Stimulated activated memory B cell treated with anti-CD40 and anti-IgM and Interleukin-4, amounts not matched to agents 10 μg/mL and 1 μg/mL and 100 μg/mL, for 72 hours (primary cell): ENCODE data around the gene ANO9.
"Not testable (repeated sequence)": the region's sequence is repeated elsewhere in the genome, so short reads cannot be mapped to it uniquely, and the experiment has no call there.

ENCODE experiments used
- ATAC-seq: fragments of 150-1000 bp; cut with Tn5 transposase; 2 replicates; pipeline ENCODE4 v1.10.0; 2021
- H3K27ac Mint-ChIP-seq: one replicate; pipeline ENCODE4 v1.8.0; 2022; ENCODE audit warnings: mild to moderate bottlenecking, mixed read lengths
- H3K27me3 Mint-ChIP-seq: one replicate; pipeline ENCODE4 v1.8.0; 2022; ENCODE audit warnings: mixed read lengths
- H3K36me3 Mint-ChIP-seq: one replicate; pipeline ENCODE4 v1.8.0; 2022; ENCODE audit warnings: mixed read lengths
- H3K4me1 Mint-ChIP-seq: one replicate; pipeline ENCODE4 v1.8.0; 2022; ENCODE audit warnings: mixed read lengths
- H3K4me3 Mint-ChIP-seq: one replicate; pipeline ENCODE4 v1.8.0; 2022; ENCODE audit warnings: mild to moderate bottlenecking, moderate library complexity, mixed read lengths
- H3K9me3 Mint-ChIP-seq: one replicate; pipeline ENCODE4 v1.8.0; 2022; ENCODE audit warnings: mixed read lengths

The ANO9 gene

DNA sequence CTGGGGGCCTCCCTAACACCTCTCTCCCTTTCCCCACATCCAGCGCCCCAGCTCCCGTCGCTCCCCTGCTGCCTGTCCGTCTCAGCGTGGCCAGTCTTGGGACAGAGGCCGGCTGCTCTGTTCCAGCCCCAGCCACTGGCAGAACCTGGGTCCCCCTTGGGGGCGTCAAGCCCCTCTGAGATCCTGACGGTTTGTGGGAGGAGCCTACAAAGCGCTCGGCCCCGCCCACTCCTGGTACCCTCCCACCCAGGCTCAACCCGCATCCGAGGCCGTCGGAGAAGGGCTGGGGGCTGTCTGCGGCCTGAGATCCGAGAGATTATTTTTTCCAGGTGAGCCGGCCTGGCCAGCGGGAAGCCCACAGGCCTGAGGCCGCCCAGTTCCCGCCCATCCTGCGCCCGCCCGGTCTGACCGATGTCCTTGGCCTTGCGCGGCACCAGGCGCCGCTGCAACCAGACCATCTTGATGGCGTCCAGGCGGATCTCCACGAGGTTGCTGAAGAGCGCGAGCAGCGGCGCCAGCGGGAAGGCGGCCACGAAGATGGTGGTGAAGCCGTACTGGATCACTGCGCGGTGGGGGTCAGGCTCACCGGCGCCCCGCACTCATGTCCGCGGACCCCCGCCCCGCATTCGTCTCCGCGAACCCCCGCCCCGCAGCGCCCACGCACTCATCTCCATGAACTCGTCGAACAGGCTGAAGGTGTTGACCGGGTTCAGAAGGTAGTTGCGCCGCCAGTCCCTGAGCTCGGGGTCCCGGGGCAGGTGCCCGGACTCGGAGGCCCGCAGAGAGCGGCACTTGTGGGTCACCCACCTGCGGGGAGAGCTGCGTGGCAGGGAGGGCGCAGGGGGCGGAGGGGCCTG lies 21.5 kb downstream of the ANO9 start:
- no peak overlapping the region for H3K27ac Mint-ChIP-seq
- H3K36me3 Mint-ChIP-seq, result peaks cover 16% of the 10 kb centered on the region
- no peak overlapping the region for H3K4me3 Mint-ChIP-seq
- no peak for ATAC-seq
- peaks cover 6% of the 10 kb centered on the region for H3K9me3 Mint-ChIP-seq
- H3K27me3 Mint-ChIP-seq, result no peaks in the 10 kb centered on the region
- H3K4me1 Mint-ChIP-seq, result peaks cover 13% of the 10 kb centered on the region

DNA sequence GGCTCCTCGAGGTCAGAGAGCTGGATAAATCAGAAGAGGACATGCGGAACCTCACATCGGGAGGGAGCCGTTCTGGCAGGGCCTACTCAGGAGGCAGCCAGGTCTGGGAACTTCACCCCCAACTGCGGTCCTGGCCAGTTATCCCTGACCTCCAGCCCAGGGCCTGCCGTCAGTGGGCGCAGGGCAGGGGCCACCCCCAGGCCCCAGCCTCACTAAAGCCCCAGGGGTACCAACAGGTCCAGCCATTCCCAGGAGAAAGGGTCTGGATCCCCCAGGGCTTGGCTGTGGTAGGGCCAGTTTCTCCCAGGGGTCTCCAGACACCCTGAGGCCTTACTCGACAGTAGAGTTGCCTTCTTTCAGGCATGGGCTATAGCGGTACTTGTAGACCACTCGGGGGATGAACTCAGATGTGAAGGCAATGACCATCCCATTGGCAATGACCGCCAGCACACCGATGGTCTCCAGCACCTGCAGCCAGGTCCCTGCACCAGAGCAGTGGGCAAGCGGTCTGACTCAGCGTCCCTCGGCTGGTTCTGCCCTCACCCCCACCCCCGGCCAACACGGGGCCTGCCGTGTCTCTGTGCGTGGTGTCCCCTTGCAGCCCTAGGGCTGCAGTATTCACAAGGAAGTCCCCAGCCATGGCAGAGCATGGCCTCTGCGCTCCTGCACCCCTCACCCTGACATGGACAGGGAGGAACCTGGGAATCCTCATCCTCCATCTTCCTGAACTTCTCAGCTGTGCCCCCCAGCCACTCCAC lies 22.4 kb downstream of the ANO9 start:
- peaks cover 21% of the 10 kb centered on the region for H3K4me1 Mint-ChIP-seq
- no peak for ATAC-seq
- H3K27ac Mint-ChIP-seq, result no peak overlapping the region
- no peaks in the 10 kb centered on the region for H3K27me3 Mint-ChIP-seq
- H3K4me3 Mint-ChIP-seq, result no peak overlapping the region
- H3K9me3 Mint-ChIP-seq, result no peaks in the 10 kb centered on the region
- peaks cover 7% of the 10 kb centered on the region for H3K36me3 Mint-ChIP-seq

- Mint-ChIP-seq H3K4me1 (peaks cover 28% of the 10 kb centered on the region), H3K9me3 (no peaks in the 10 kb centered on the region), H3K36me3 (no peaks in the 10 kb centered on the region), H3K27ac (no peak overlapping the region), H3K27me3 (no peaks in the 10 kb centered on the region), H3K4me3 (no peak overlapping the region)
- ATAC-seq, result no peak
Observed at GRCh38 chr11:418343-419247, 23.2 kb downstream of the ANO9 start.

DNA sequence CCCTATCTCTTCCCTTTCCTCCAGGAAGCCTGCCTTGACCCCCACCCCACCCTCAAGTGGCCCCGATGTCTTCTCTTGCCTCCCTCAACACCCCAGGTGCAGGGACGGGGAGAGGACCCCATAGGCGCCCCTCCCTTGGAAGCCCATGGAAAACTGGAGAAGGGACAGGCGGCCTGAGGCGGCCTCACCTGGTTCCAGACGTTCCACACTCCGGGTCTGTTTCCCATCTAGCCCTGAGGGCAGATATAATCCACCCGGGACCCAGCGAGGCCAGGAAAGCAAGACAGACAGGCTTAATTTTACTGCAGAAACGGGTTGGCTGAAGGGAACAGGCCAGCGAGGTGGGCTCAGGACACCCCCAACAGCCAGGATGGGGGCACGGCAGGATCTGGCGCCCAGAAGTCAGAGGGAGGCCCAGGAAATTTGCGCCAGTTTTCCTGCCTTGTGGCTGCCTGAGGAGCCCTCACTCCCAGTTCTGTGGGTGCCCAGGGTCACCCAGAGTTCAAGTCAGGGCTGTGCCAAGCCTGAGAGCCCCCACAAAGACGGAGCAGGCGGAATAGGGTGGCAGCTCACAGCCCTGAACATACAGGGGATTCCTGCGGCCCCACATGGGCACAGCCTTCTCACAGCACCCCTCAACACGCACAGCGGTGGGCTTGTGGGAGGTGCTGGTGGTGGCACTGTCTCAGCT lies 24.0 kb downstream of the ANO9 start:
- no peak overlapping the region for H3K27ac Mint-ChIP-seq
- no peaks in the 10 kb centered on the region for H3K36me3 Mint-ChIP-seq
- H3K27me3 Mint-ChIP-seq, result no peaks in the 10 kb centered on the region
- peaks cover 36% of the 10 kb centered on the region for H3K4me1 Mint-ChIP-seq
- ATAC-seq, result no peak
- H3K9me3 Mint-ChIP-seq, result no peaks in the 10 kb centered on the region
- H3K4me3 Mint-ChIP-seq, result peak overlapping the region; percentile 75

DNA sequence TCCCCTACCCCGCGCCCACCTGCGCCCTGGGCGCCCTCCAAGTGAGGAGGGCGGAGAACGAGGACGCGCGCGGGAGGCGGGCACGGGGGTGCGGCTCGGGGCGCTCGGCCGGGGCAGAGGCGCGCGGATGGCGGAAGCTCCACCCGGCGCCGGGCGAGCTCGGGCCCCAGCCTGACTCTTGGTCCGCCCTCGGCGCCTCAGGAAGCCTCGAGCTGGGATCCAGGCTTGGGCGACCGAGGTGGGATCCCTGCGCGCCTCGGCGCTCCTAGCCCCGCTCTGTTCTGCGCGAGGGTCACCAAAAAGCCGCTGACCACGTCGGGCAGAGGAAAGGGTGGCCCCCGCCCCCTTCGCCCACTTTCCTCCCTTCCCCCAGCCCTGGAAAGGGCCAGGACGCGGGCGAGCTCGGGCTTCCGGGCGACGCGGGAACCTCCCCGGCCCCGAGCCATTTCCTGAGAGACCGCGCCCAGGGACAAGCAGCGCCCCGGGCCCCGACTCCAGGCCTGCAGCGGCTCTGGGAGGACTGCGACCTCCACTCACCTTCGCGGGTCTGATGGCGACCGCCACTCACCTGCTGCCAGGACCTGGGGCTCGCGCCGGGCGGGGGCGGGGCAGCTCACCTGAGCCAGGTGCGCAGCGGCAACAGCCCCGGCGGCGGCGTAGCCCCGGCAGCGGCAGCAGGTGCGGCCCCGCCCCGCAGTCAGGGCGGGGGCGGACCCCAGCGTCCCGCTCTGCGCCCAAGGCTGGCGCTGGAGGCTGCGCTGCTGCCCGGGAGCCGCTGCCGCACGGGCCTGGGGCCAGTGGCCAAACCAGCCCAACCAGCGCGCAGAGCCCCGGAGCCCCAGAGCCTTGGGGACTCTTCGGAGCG lies 24.8 kb downstream of the ANO9 start:
- no peaks in the 10 kb centered on the region for H3K9me3 Mint-ChIP-seq
- H3K36me3 Mint-ChIP-seq, result no peaks in the 10 kb centered on the region
- peak overlapping the region; percentile 38 for H3K27ac Mint-ChIP-seq
- H3K4me3 Mint-ChIP-seq, result peak overlapping the region; percentile 75
- no peaks in the 10 kb centered on the region for H3K27me3 Mint-ChIP-seq
- H3K4me1 Mint-ChIP-seq, result peaks cover 37% of the 10 kb centered on the region
- peak; percentile 68 for ATAC-seq

GRCh38 chr11:416051-416756 lies 25.6 kb downstream of the ANO9 start:
- no peaks in the 10 kb centered on the region for H3K27me3 Mint-ChIP-seq
- peak overlapping the region; percentile 38 for H3K27ac Mint-ChIP-seq
- no peak for ATAC-seq
- H3K9me3 Mint-ChIP-seq, result no peaks in the 10 kb centered on the region
- no peaks in the 10 kb centered on the region for H3K36me3 Mint-ChIP-seq
- peaks cover 37% of the 10 kb centered on the region for H3K4me1 Mint-ChIP-seq
- H3K4me3 Mint-ChIP-seq, result peak overlapping the region; percentile 70

DNA sequence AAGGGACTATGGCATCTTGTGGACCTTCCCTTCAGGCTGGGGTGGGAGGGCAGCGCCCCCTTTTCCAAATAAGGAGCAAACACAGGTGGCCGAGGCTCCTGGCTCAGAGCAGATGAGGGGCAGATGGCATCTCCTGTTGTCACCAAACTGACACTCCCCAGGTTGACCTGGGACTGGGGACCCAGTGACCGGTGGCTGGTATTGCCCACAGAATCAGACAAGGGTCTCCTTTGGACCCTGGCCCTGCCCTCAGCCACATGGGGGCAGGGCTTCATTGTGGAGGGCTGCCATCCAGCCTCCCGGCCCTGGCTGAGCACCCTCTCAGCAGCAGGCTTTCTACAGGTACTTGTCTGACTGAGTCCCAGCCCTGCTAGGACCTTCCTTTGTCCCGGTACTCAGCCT lies 26.2 kb downstream of the ANO9 start:
- Mint-ChIP-seq H3K27me3 (no peaks in the 10 kb centered on the region), H3K4me3 (peak overlapping the region; percentile 70), H3K9me3 (no peaks in the 10 kb centered on the region), H3K4me1 (peaks cover 37% of the 10 kb centered on the region), H3K36me3 (no peaks in the 10 kb centered on the region), H3K27ac (peak overlapping the region; percentile 38)
- ATAC-seq, result no peak

GRCh38 chr11:414318-414857 lies 27.4 kb downstream of the ANO9 start:
- H3K4me1 Mint-ChIP-seq, result peaks cover 37% of the 10 kb centered on the region

DNA sequence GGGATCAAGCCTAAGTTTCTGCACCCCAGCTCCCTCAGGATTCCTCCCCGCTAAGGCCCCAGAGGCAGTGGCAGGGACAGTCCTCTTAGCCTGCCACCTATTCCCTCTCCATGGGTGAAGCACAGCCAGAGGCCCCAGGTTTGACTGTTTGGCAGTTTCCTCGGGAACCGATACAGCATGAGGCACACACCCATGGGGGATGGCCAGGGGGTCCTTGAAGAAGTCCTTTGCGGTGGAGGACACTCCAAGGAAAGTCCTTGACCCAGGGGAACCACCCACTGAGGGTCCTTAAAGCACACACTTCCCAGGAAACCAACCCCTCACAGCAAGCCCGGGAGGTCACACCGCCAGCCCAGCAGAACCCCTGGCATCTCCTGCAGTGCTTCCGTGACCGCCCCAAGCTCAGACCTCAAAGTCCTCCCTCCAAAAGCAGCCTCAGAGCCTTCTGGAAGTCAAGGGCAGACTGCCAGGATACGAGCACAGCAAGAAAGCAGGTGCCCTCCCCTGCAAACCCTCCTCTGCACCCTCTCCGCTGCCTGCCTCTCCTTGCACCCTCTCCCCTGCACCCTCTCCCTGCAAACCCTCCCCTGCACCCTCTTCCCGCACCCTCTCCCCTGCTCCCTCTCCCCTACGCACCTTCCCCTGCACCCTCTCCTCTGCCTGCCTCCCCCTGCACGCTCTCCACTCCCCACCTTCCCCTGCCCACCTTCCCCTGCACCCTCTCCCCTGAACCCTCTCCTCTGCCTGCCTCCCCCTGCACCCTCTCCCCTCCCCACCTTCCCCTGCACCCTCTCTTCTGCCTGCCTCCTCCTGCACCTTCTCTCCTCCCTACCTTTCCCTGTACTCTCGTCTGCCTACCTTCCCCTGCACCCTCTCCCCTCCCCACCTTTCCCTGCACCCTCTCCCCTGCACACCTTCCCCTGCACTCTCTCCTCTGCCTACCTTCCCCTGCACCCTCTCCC lies 28.4 kb downstream of the ANO9 start:
- Mint-ChIP-seq H3K4me1 (peaks cover 37% of the 10 kb centered on the region), H3K4me3 (no peak overlapping the region), H3K36me3 (no peaks in the 10 kb centered on the region), H3K27ac (no peak overlapping the region), H3K9me3 (no peaks in the 10 kb centered on the region), H3K27me3 (no peaks in the 10 kb centered on the region)
- ATAC-seq, result no peak

More at GRCh38 chr11:414318-414857, 27.4 kb downstream of the ANO9 start:
- no peaks in the 10 kb centered on the region for H3K36me3 Mint-ChIP-seq
- no peaks in the 10 kb centered on the region for H3K9me3 Mint-ChIP-seq
- peak overlapping the region; percentile 38 for H3K27ac Mint-ChIP-seq
- no peaks in the 10 kb centered on the region for H3K27me3 Mint-ChIP-seq
- ATAC-seq, result peak; percentile 34
- peak overlapping the region; percentile 70 for H3K4me3 Mint-ChIP-seq

DNA sequence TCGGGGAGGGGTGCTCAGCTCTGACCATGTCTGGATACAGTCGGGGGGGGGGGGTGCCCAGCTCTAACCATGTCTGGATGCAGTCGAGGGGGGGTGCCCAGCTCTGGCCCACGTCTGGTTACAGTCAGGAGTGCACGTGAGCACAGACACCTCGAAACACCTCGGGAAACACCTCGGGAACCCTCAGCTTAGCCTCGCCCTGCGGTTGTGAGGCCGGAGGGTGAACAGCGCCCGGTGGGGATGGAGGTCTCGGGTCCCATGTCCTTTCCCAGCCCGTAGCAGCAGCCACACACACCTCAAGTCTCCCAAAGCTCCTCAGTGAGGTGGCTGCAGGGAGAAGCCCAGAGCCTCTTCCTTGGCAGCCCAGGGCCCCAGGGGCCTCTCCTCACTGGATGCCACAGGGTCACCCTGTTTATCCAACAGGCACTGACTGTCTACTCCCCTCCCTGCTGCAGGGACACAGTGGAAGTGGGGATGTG lies 29.1 kb downstream of the ANO9 start:
- Mint-ChIP-seq H3K4me1 (peaks cover 39% of the 10 kb centered on the region), H3K27ac (no peak overlapping the region), H3K36me3 (no peaks in the 10 kb centered on the region), H3K27me3 (no peaks in the 10 kb centered on the region), H3K4me3 (no peak overlapping the region), H3K9me3 (no peaks in the 10 kb centered on the region)
- ATAC-seq, result no peak

GRCh38 chr11:411520-411919 lies 30.3 kb downstream of the ANO9 start:
- not testable (repeated sequence) for ATAC-seq, H3K27ac Mint-ChIP-seq, H3K9me3 Mint-ChIP-seq, H3K36me3 Mint-ChIP-seq, H3K27me3 Mint-ChIP-seq, H3K4me3 Mint-ChIP-seq
- H3K4me1 Mint-ChIP-seq, result peaks cover 41% of the 10 kb centered on the region

- not testable (repeated sequence) for H3K9me3 Mint-ChIP-seq, H3K27me3 Mint-ChIP-seq, H3K36me3 Mint-ChIP-seq, H3K27ac Mint-ChIP-seq, H3K4me3 Mint-ChIP-seq, ATAC-seq
- peaks cover 33% of the 10 kb centered on the region for H3K4me1 Mint-ChIP-seq
Observed at GRCh38 chr11:410711-411110, 31.1 kb downstream of the ANO9 start.
